ENCODE results near the gene SPATS2L.

Gene SPATS2L

DNA sequence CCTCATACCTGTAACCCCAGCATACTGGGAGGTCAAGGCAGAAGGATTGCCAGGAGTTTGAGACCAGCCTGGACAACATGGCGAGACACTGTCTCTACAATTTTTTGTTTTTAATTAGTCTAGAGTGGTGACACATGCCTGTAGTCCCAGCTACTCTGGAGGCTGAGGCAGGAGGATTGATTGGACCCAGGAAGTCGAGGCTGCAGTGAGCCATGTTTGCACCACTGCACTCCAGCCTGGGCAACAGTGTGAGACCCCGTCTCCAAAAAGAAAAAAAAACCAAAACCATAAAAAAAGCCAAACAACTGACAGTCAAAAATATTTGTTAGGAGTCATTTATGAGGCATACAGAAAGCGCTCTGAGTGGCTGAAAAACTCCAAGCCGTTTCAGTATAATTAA, 107.9 kb downstream of the SPATS2L start:
- peaks cover 17% of the 10 kb centered on the region for H3K4me1 ChIP-seq (ENCODE audit: low read length)
- no peaks in the 10 kb centered on the region for H3K9me3 ChIP-seq (replicated peaks; ENCODE audit: insufficient read depth, low read length)
- no peak overlapping the region for H3K4me2 ChIP-seq (ENCODE audit: low read depth, low read length)
- H3K9ac ChIP-seq (ENCODE audit: low read length): no peak overlapping the region
- H2AFZ ChIP-seq (ENCODE audit: low read length): no peak overlapping the region
- H3K27ac ChIP-seq (ENCODE audit: low read length): no peak overlapping the region
- H3K79me2 ChIP-seq (ENCODE audit: low read length): peaks cover 6% of the 10 kb centered on the region
- no peaks in the 10 kb centered on the region for H3K27me3 ChIP-seq (replicated peaks; ENCODE audit: insufficient read depth, low read length)
- DNase-seq: no peak
- peaks cover 1% of the 10 kb centered on the region; the same call in 1 of the 2 replicates for H3F3A ChIP-seq (ENCODE audit: insufficient read depth, low read length)
- H4K20me1 ChIP-seq (ENCODE audit: insufficient read depth, low read length): no peaks in the 10 kb centered on the region
- no peaks in the 10 kb centered on the region for H3K9me2 ChIP-seq (replicated peaks; ENCODE audit: insufficient read depth, low read length)
- no peaks in the 10 kb centered on the region; the same call in 1 of the 2 replicates for H3K36me3 ChIP-seq (replicated peaks; ENCODE audit: insufficient read depth, low read length)
- no peak for TF ChIP-seq EZH2 (optimal IDR thresholded peaks at IDR 0.05; ENCODE audit: low read depth, low read length)
- no peak for TF ChIP-seq EZH2phosphoT487 (IDR thresholded peaks at IDR 0.05; ENCODE audit: low read length)
- TF ChIP-seq, protein P1, sequence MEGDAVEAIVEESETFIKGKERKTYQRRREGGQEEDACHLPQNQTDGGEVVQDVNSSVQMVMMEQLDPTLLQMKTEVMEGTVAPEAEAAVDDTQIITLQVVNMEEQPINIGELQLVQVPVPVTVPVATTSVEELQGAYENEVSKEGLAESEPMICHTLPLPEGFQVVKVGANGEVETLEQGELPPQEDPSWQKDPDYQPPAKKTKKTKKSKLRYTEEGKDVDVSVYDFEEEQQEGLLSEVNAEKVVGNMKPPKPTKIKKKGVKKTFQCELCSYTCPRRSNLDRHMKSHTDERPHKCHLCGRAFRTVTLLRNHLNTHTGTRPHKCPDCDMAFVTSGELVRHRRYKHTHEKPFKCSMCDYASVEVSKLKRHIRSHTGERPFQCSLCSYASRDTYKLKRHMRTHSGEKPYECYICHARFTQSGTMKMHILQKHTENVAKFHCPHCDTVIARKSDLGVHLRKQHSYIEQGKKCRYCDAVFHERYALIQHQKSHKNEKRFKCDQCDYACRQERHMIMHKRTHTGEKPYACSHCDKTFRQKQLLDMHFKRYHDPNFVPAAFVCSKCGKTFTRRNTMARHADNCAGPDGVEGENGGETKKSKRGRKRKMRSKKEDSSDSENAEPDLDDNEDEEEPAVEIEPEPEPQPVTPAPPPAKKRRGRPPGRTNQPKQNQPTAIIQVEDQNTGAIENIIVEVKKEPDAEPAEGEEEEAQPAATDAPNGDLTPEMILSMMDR (IDR thresholded peaks at IDR 0.05; ENCODE audit: low read length): no peak
- H3K4me3 ChIP-seq (ENCODE audit: low read length): no peak overlapping the region

DNA sequence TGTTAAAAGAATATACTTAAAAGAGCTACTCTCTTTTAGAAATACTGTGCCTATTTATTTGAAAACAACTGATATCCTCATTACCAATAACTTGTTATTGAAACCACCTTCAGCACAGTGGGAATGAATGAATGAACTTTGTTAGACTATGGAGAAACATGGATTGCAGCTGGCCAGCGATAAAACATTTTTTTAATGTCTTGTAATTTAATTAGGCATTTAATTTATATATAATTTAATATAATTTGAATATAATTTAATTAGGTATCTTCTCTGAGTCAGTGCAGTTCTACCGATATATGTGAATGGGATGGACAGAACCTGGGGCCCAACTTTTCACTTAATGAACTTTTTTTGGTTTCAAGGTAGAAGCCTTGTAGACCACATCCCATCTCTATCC, 109.0 kb downstream of the SPATS2L start:
- no peak overlapping the region for H3K27ac ChIP-seq (ENCODE audit: low read length)
- H3K36me3 ChIP-seq (replicated peaks; ENCODE audit: insufficient read depth, low read length): peaks cover 5% of the 10 kb centered on the region
- no peak overlapping the region for H2AFZ ChIP-seq (ENCODE audit: low read length)
- H3K27me3 ChIP-seq (replicated peaks; ENCODE audit: insufficient read depth, low read length): no peaks in the 10 kb centered on the region
- H3K9ac ChIP-seq (ENCODE audit: low read length): no peak overlapping the region
- peaks cover 15% of the 10 kb centered on the region for H3K4me1 ChIP-seq (ENCODE audit: low read length)
- no peak for DNase-seq
- H4K20me1 ChIP-seq (ENCODE audit: insufficient read depth, low read length): no peaks in the 10 kb centered on the region
- no peaks in the 10 kb centered on the region for H3K9me2 ChIP-seq (replicated peaks; ENCODE audit: insufficient read depth, low read length)
- H3K9me3 ChIP-seq (replicated peaks; ENCODE audit: insufficient read depth, low read length): no peaks in the 10 kb centered on the region
- TF ChIP-seq EZH2 (optimal IDR thresholded peaks at IDR 0.05; ENCODE audit: low read depth, low read length): no peak
- TF ChIP-seq, protein P1 (IDR thresholded peaks at IDR 0.05; ENCODE audit: low read length): no peak
- TF ChIP-seq EZH2phosphoT487 (IDR thresholded peaks at IDR 0.05; ENCODE audit: low read length): no peak
- no peaks in the 10 kb centered on the region for H3F3A ChIP-seq (ENCODE audit: insufficient read depth, low read length)
- H3K4me2 ChIP-seq (ENCODE audit: low read depth, low read length): no peak overlapping the region
- no peak overlapping the region for H3K4me3 ChIP-seq (ENCODE audit: low read length)
- 0 out of 2 replicates have a peak, but pooled peaks cover 3% of the 10 kb centered on the region for H3K79me2 ChIP-seq (ENCODE audit: low read length)

DNA sequence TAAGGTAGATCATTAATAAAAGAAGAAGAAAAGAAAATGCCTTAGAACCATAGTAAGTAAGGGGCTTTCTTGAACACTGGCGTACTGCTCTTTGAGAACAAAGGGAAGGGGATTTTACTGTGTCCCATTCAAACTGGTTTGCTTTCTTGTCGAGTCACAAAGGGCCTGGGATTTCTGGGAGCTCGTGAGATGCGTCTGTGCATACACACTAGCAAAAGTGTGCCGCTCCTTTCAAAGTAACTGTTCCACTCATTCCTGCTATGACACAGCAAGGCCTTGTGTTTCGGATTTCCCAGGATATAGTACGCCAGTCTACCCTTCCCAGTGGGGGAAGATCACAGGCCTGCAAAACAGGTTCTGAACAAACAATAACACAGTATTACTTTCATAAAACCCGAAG, 110.4 kb downstream of the SPATS2L start:
- Histone ChIP-seq H3K9me3 (replicated peaks; ENCODE audit: insufficient read depth, low read length) (no peaks in the 10 kb centered on the region), H2AFZ (ENCODE audit: low read length) (no peak overlapping the region), H3K9ac (ENCODE audit: low read length) (no peak overlapping the region), H3K36me3 (replicated peaks; ENCODE audit: insufficient read depth, low read length) (peaks cover 5% of the 10 kb centered on the region), H3K4me3 (ENCODE audit: low read length) (no peak overlapping the region), H3F3A (ENCODE audit: insufficient read depth, low read length) (peaks cover 10% of the 10 kb centered on the region; the same call in 1 of the 2 replicates), H3K4me2 (ENCODE audit: low read depth, low read length) (no peak overlapping the region), H3K79me2 (ENCODE audit: low read length) (peaks cover 3% of the 10 kb centered on the region; the same call in 1 of the 2 replicates), H3K9me2 (replicated peaks; ENCODE audit: insufficient read depth, low read length) (no peaks in the 10 kb centered on the region), H3K27me3 (replicated peaks; ENCODE audit: insufficient read depth, low read length) (no peaks in the 10 kb centered on the region), H3K4me1 (ENCODE audit: low read length) (peaks cover 15% of the 10 kb centered on the region), H3K27ac (ENCODE audit: low read length) (no peak overlapping the region), H4K20me1 (ENCODE audit: insufficient read depth, low read length) (no peaks in the 10 kb centered on the region)
- DNase-seq: no peak
- no peak for TF ChIP-seq EZH2 (optimal IDR thresholded peaks at IDR 0.05; ENCODE audit: low read depth, low read length)
- no peak for TF ChIP-seq EZH2phosphoT487 (IDR thresholded peaks at IDR 0.05; ENCODE audit: low read length)
- TF ChIP-seq, protein P1 (IDR thresholded peaks at IDR 0.05; ENCODE audit: low read length): no peak

Data from MM.1S (cell line).